Activated T-helper 1 cell treated with anti-CD3 and anti-CD28 coated beads, Interleukin-2, amount 50 U/mL, for 16 hours (primary cell): ENCODE data around the gene NCBP3.
"Not testable (repeated sequence)": the region's sequence is repeated elsewhere in the genome, so short reads cannot be mapped to it uniquely, and the experiment has no call there.

Source experiments
- DNase-seq, 2 donors: peaks; one replicate each; pipeline ENCODE4 v3.0.0-alpha.2; 2020; ENCODE audit warnings: low read depth in 1 of 2, low spot score in 1 of 2

NCBP3 gene

GRCh38 chr17:3880983-3881382 is 34.9 kb upstream of the NCBP3 start:
- DNase-seq: no peak

- DNase-seq: no peak
These were observed 33.8 kb upstream of the NCBP3 start for GRCh38 chr17:3879591-3880417.

- no peak for DNase-seq
These were observed 33.1 kb upstream of the NCBP3 start for GRCh38 chr17:3879186-3879585.

GRCh38 chr17:3877220-3877619 is 31.2 kb upstream of the NCBP3 start:
- DNase-seq: no peak

- no peak for DNase-seq
These were observed 29.3 kb upstream of the NCBP3 start for GRCh38 chr17:3875317-3875716.

GRCh38 chr17:3873862-3874261 is 27.8 kb upstream of the NCBP3 start:
- DNase-seq: no peak

GRCh38 chr17:3870871-3871306 is 24.8 kb upstream of the NCBP3 start:
- DNase-seq: no peak

- DNase-seq: no peak
These were observed 21.6 kb upstream of the NCBP3 start for GRCh38 chr17:3867606-3868005.

GRCh38 chr17:3867106-3867505 is 21.1 kb upstream of the NCBP3 start:
- no peak for DNase-seq

- no peak for DNase-seq
These were observed 20.2 kb upstream of the NCBP3 start for GRCh38 chr17:3866276-3866675.

- DNase-seq: no peak
These were observed 19.1 kb upstream of the NCBP3 start for GRCh38 chr17:3865176-3865575.

GRCh38 chr17:3864534-3864933 is 18.5 kb upstream of the NCBP3 start:
- DNase-seq: no peak

- no peak for DNase-seq
These were observed 16.0 kb upstream of the NCBP3 start for GRCh38 chr17:3861761-3862681.

GRCh38 chr17:3860939-3861700 is 15.1 kb upstream of the NCBP3 start:
- DNase-seq: no peak

- DNase-seq: no peak
These were observed 13.9 kb upstream of the NCBP3 start for GRCh38 chr17:3859940-3860339.

- DNase-seq: no peak
These were observed 11.4 kb upstream of the NCBP3 start for GRCh38 chr17:3857261-3858105.

- not testable (repeated sequence) for DNase-seq
These were observed 8.2 kb upstream of the NCBP3 start for GRCh38 chr17:3854204-3854603.

GRCh38 chr17:3852561-3852960 is 6.5 kb upstream of the NCBP3 start:
- no peak for DNase-seq

- no peak for DNase-seq
These were observed 5.5 kb upstream of the NCBP3 start for GRCh38 chr17:3851461-3852100.
